ENCODE data around the gene NIPAL4.

NIPAL4 gene

GRCh38 chr5:157460921-157461792, 1.1 kb downstream of the NIPAL4 start:
- Histone ChIP-seq H3K4me1 (ENCODE audit: control insufficient read depth in 5 of 5, insufficient read depth in 5 of 5, low read length in 5 of 5) (peaks cover 4 to 17% (median 14%) of the 10 kb centered on the region in 5 donors), H3K9ac (ENCODE audit: low read length in 5 of 5) (no peak overlapping the region), H3K27ac (ENCODE audit: low read depth, low read length) (no peak overlapping the region), H3K36me3 (ENCODE audit: control insufficient read depth in 5 of 5, insufficient read depth in 5 of 5, low read length in 5 of 5) (no peaks in the 10 kb centered on the region), H3K4me3 (ENCODE audit: low read depth in 1 of 5, low read length in 5 of 5) (no peak overlapping the region), H3K27me3 (ENCODE audit: control insufficient read depth in 5 of 5, insufficient read depth in 4 of 5, low read length in 5 of 5) (peaks cover 11 to 28% (median 20%) of the 10 kb centered on the region in 5 donors), H3K9me3 (ENCODE audit: control insufficient read depth in 5 of 5, low read length in 5 of 5) (no peaks in the 10 kb centered on the region)

- Histone ChIP-seq H3K9ac (ENCODE audit: low read length in 5 of 5) (no peak overlapping the region), H3K9me3 (ENCODE audit: control insufficient read depth in 5 of 5, low read length in 5 of 5) (no peaks in the 10 kb centered on the region), H3K4me1 (ENCODE audit: control insufficient read depth in 5 of 5, insufficient read depth in 5 of 5, low read length in 5 of 5) (peaks cover 4 to 17% (median 14%) of the 10 kb centered on the region in 5 donors), H3K27ac (ENCODE audit: low read depth, low read length) (no peak overlapping the region), H3K36me3 (ENCODE audit: control insufficient read depth in 5 of 5, insufficient read depth in 5 of 5, low read length in 5 of 5) (no peaks in the 10 kb centered on the region), H3K27me3 (ENCODE audit: control insufficient read depth in 5 of 5, insufficient read depth in 4 of 5, low read length in 5 of 5) (peaks cover 11 to 28% (median 20%) of the 10 kb centered on the region in 5 donors), H3K4me3 (ENCODE audit: low read depth in 1 of 5, low read length in 5 of 5) (no peak overlapping the region)
Measured at GRCh38 chr5:157463081-157463480, 3.1 kb downstream of the NIPAL4 start.

- H3K9ac ChIP-seq (ENCODE audit: low read length in 5 of 5): no peak overlapping the region
- peaks cover 4 to 17% (median 14%) of the 10 kb centered on the region in 5 donors for H3K4me1 ChIP-seq (ENCODE audit: control insufficient read depth in 5 of 5, insufficient read depth in 5 of 5, low read length in 5 of 5)
- H3K4me3 ChIP-seq (ENCODE audit: low read depth in 1 of 5, low read length in 5 of 5): no peak overlapping the region
- peaks cover 11 to 27% (median 20%) of the 10 kb centered on the region in 5 donors for H3K27me3 ChIP-seq (ENCODE audit: control insufficient read depth in 5 of 5, insufficient read depth in 4 of 5, low read length in 5 of 5)
- no peaks in the 10 kb centered on the region for H3K9me3 ChIP-seq (ENCODE audit: control insufficient read depth in 5 of 5, low read length in 5 of 5)
- peak overlapping the region; percentile 2 for H3K27ac ChIP-seq (ENCODE audit: low read depth, low read length)
- H3K36me3 ChIP-seq (ENCODE audit: control insufficient read depth in 5 of 5, insufficient read depth in 5 of 5, low read length in 5 of 5): no peaks in the 10 kb centered on the region
Measured at GRCh38 chr5:157463621-157464518, 3.9 kb downstream of the NIPAL4 start.

- no peak overlapping the region for H3K9ac ChIP-seq (ENCODE audit: low read length in 5 of 5)
Measured at GRCh38 chr5:157464519-157465171, 4.6 kb downstream of the NIPAL4 start.

GRCh38 chr5:157468293-157468965, 8.4 kb downstream of the NIPAL4 start:
- H3K4me1 ChIP-seq (ENCODE audit: control insufficient read depth in 5 of 5, insufficient read depth in 5 of 5, low read length in 5 of 5): peaks cover 0 to 11% (median 5%) of the 10 kb centered on the region in 5 donors
- no peak overlapping the region for H3K9ac ChIP-seq (ENCODE audit: low read length in 5 of 5)
- no peak overlapping the region for H3K4me3 ChIP-seq (ENCODE audit: low read depth in 1 of 5, low read length in 5 of 5)
- peaks cover 0 to 2% (median 0%) of the 10 kb centered on the region in 5 donors for H3K27me3 ChIP-seq (ENCODE audit: control insufficient read depth in 5 of 5, insufficient read depth in 4 of 5, low read length in 5 of 5)
- H3K27ac ChIP-seq (ENCODE audit: low read depth, low read length): no peak overlapping the region
- H3K9me3 ChIP-seq (ENCODE audit: control insufficient read depth in 5 of 5, low read length in 5 of 5): no peaks in the 10 kb centered on the region
- no peaks in the 10 kb centered on the region for H3K36me3 ChIP-seq (ENCODE audit: control insufficient read depth in 5 of 5, insufficient read depth in 5 of 5, low read length in 5 of 5)

More at GRCh38 chr5:157464519-157465171, 4.6 kb downstream of the NIPAL4 start:
- H3K9me3 ChIP-seq (ENCODE audit: control insufficient read depth in 5 of 5, low read length in 5 of 5): no peaks in the 10 kb centered on the region
- no peaks in the 10 kb centered on the region for H3K36me3 ChIP-seq (ENCODE audit: control insufficient read depth in 5 of 5, insufficient read depth in 5 of 5, low read length in 5 of 5)
- H3K27ac ChIP-seq (ENCODE audit: low read depth, low read length): peak overlapping the region; percentile 2
- peaks cover 4 to 16% (median 12%) of the 10 kb centered on the region in 5 donors for H3K4me1 ChIP-seq (ENCODE audit: control insufficient read depth in 5 of 5, insufficient read depth in 5 of 5, low read length in 5 of 5)
- H3K4me3 ChIP-seq (ENCODE audit: low read depth in 1 of 5, low read length in 5 of 5): no peak overlapping the region
- peaks cover 11 to 23% (median 18%) of the 10 kb centered on the region in 5 donors for H3K27me3 ChIP-seq (ENCODE audit: control insufficient read depth in 5 of 5, insufficient read depth in 4 of 5, low read length in 5 of 5)

- no peaks in the 10 kb centered on the region for H3K9me3 ChIP-seq (ENCODE audit: control insufficient read depth in 5 of 5, low read length in 5 of 5)
- H3K9ac ChIP-seq (ENCODE audit: low read length in 5 of 5): no peak overlapping the region
- no peaks in the 10 kb centered on the region for H3K36me3 ChIP-seq (ENCODE audit: control insufficient read depth in 5 of 5, insufficient read depth in 5 of 5, low read length in 5 of 5)
- H3K4me1 ChIP-seq (ENCODE audit: control insufficient read depth in 5 of 5, insufficient read depth in 5 of 5, low read length in 5 of 5): peaks cover 4 to 16% (median 6%) of the 10 kb centered on the region in 5 donors
- no peak overlapping the region for H3K27ac ChIP-seq (ENCODE audit: low read depth, low read length)
- H3K27me3 ChIP-seq (ENCODE audit: control insufficient read depth in 5 of 5, insufficient read depth in 4 of 5, low read length in 5 of 5): peaks cover 0 to 2% (median 0%) of the 10 kb centered on the region in 5 donors
- no peak overlapping the region for H3K4me3 ChIP-seq (ENCODE audit: low read depth in 1 of 5, low read length in 5 of 5)
Measured at GRCh38 chr5:157469073-157469472, 9.1 kb downstream of the NIPAL4 start.

GRCh38 chr5:157469687-157470086, 9.7 kb downstream of the NIPAL4 start:
- Histone ChIP-seq H3K4me3 (ENCODE audit: low read depth in 1 of 5, low read length in 5 of 5) (no peak overlapping the region), H3K9me3 (ENCODE audit: control insufficient read depth in 5 of 5, low read length in 5 of 5) (no peaks in the 10 kb centered on the region), H3K9ac (ENCODE audit: low read length in 5 of 5) (no peak overlapping the region), H3K36me3 (ENCODE audit: control insufficient read depth in 5 of 5, insufficient read depth in 5 of 5, low read length in 5 of 5) (no peaks in the 10 kb centered on the region), H3K4me1 (ENCODE audit: control insufficient read depth in 5 of 5, insufficient read depth in 5 of 5, low read length in 5 of 5) (peaks cover 0 to 12% (median 6%) of the 10 kb centered on the region in 5 donors), H3K27ac (ENCODE audit: low read depth, low read length) (no peak overlapping the region), H3K27me3 (ENCODE audit: control insufficient read depth in 5 of 5, insufficient read depth in 4 of 5, low read length in 5 of 5) (peaks cover 0 to 2% (median 0%) of the 10 kb centered on the region in 5 donors)

GRCh38 chr5:157470631-157471030, 10.6 kb downstream of the NIPAL4 start:
- Histone ChIP-seq H3K27me3 (ENCODE audit: control insufficient read depth in 5 of 5, insufficient read depth in 4 of 5, low read length in 5 of 5) (no peaks in the 10 kb centered on the region), H3K27ac (ENCODE audit: low read depth, low read length) (no peak overlapping the region), H3K4me1 (ENCODE audit: control insufficient read depth in 5 of 5, insufficient read depth in 5 of 5, low read length in 5 of 5) (peaks cover 0 to 12% (median 6%) of the 10 kb centered on the region in 5 donors), H3K36me3 (ENCODE audit: control insufficient read depth in 5 of 5, insufficient read depth in 5 of 5, low read length in 5 of 5) (no peaks in the 10 kb centered on the region), H3K9me3 (ENCODE audit: control insufficient read depth in 5 of 5, low read length in 5 of 5) (no peaks in the 10 kb centered on the region), H3K4me3 (ENCODE audit: low read depth in 1 of 5, low read length in 5 of 5) (no peak overlapping the region), H3K9ac (ENCODE audit: low read length in 5 of 5) (no peak overlapping the region)

- Histone ChIP-seq H3K9me3 (ENCODE audit: control insufficient read depth in 5 of 5, low read length in 5 of 5) (no peaks in the 10 kb centered on the region), H3K36me3 (ENCODE audit: control insufficient read depth in 5 of 5, insufficient read depth in 5 of 5, low read length in 5 of 5) (no peaks in the 10 kb centered on the region), H3K9ac (ENCODE audit: low read length in 5 of 5) (no peak overlapping the region), H3K4me3 (ENCODE audit: low read depth in 1 of 5, low read length in 5 of 5) (no peak overlapping the region), H3K27me3 (ENCODE audit: control insufficient read depth in 5 of 5, insufficient read depth in 4 of 5, low read length in 5 of 5) (no peaks in the 10 kb centered on the region), H3K27ac (ENCODE audit: low read depth, low read length) (no peak overlapping the region), H3K4me1 (ENCODE audit: control insufficient read depth in 5 of 5, insufficient read depth in 5 of 5, low read length in 5 of 5) (peaks cover 0 to 12% (median 6%) of the 10 kb centered on the region in 5 donors)
Measured at GRCh38 chr5:157471709-157472108, 11.7 kb downstream of the NIPAL4 start.

Measured in subcutaneous abdominal adipose tissue (tissue), 5 donors.